ENCODE results near the gene DIAPH2. TPM values are rescaled to one million over a fixed set of nuclear protein-coding genes. Genes with fewer than 3 reads are reported as not detected.

DIAPH2 gene
- total and polyA plus RNA-seq, 5 donors, result 3.6 to 12.3 (median 10.9) TPM

DNA sequence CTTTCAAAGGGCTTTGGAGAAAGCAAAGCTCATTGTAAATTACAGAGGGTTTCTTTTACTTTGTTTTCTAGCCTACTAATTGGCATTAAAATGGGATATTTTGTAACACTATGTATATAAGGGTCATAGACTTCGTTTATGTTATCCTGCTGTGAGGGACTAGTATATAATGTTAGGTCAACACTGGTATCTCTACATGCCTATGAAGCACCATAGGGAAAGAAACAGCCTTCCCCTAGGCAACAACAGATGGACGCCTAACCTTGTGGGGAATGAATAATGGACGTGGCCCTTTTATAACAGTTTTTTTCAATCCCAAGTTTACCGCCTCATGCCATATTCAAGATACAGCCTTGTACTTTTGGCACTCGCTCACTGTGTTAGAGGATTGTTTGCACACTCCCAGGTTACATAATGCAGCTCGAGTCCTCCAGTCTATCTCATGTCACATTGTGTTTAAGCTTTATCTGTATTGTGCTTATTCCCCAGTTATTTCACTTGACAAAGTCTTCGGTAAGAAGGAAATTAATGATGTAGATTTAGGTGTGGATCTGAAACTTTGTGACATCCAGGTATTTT is 910.1 kb downstream of the DIAPH2 start:
- ATAC-seq, result no peak
- intact Hi-C loops (cut with DNase I), result no loop called here
- no peaks in the 10 kb centered on the region for H3K4me1 ChIP-seq (ENCODE audit: control insufficient read depth, insufficient read depth, low read length)

DNA sequence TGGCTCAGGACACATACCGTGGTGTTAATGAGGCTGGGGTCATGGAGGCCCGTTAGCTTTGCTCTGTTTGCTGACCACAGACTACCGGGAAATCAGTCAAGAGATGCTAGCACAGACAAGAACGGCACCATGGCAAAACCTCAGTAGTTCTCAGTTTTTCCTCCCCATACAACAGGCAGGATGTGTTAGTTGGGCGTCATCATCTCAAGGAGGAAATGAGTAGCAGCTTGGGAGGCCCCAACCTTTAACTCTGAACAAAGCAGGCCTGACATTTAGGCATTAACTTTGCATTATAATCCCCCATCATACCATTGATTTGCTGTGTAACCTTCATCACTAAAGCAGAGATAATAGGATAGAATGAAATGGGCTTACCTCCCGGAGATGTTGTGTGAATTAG is 913.3 kb downstream of the DIAPH2 start:
- Histone ChIP-seq H3K27me3 (ENCODE audit: control insufficient read depth, insufficient read depth) (no peaks in the 10 kb centered on the region), H3K9me3 (ENCODE audit: control insufficient read depth, low read length) (no peaks in the 10 kb centered on the region), H3K4me1 (ENCODE audit: control insufficient read depth, insufficient read depth, low read length) (no peaks in the 10 kb centered on the region), H3K4me3 (ENCODE audit: low read length) (no peak overlapping the region), H3K27ac (ENCODE audit: low read length) (no peak overlapping the region)
- DNase-seq, result no peak
- intact Hi-C loops (cut with DNase I), result no loop called here
- WGBS, result 66% methylated on average over 6 of the region's 6 CpGs
- no peak for ATAC-seq

More for the DNA sequence above, 910.1 kb downstream of the DIAPH2 start:
- 61% methylated on average over 7 of the region's 7 CpGs for WGBS
- no peak overlapping the region for H3K4me3 ChIP-seq (ENCODE audit: low read length)
- H3K27me3 ChIP-seq (ENCODE audit: control insufficient read depth, insufficient read depth), result no peaks in the 10 kb centered on the region
- no peak for DNase-seq
- H3K9me3 ChIP-seq (ENCODE audit: control insufficient read depth, low read length), result no peaks in the 10 kb centered on the region
- H3K27ac ChIP-seq (ENCODE audit: low read length), result no peak overlapping the region

DNA sequence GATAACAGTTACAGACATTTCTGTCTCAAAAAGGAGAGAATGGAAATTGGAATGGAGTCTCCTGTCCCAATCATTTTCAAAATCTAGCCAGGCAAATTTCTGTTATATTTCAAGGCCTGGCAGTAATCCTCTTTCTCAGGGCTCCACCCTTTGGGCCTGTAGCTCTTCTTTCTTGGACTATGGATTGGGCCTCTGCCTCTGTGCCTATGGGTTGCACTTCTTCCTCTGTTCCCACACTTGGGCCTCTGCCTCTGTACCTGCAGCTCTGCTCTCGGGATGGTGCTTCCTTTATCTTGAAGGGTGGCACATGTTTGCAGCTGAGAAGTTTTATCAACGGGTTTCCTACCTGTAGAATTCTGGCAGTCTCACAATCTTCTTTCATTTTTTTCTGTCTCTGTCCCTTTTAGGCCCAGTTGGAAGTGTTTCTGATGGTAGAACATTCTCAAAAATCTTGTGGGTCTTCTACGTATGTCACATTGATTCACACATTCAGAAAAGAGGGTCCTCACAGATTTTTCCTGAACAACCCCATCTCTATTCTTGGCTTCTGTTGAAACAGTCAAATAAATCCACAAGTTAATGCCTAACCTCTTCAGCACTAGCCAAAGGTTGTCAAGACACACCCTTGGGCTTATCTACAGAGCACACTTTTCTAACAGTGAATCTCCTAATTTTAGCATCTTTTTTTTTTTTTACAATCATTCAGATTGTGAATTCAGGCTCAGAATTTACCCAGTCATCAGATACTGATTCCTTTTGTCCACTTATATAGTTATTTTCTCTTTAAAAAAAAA is 918.0 kb downstream of the DIAPH2 start:
- intact Hi-C loops (cut with DNase I), result no loop called here
- no peaks in the 10 kb centered on the region for H3K27me3 ChIP-seq (ENCODE audit: control insufficient read depth, insufficient read depth)
- H3K4me3 ChIP-seq (ENCODE audit: low read length), result no peak overlapping the region
- DNase-seq (no peak), ATAC-seq (no peak)
- H3K27ac ChIP-seq (ENCODE audit: low read length), result no peak overlapping the region
- H3K9me3 ChIP-seq (ENCODE audit: control insufficient read depth, low read length), result no peaks in the 10 kb centered on the region
- WGBS, result 94% methylated on average over 3 of the region's 3 CpGs
- no peaks in the 10 kb centered on the region for H3K4me1 ChIP-seq (ENCODE audit: control insufficient read depth, insufficient read depth, low read length)

DNA sequence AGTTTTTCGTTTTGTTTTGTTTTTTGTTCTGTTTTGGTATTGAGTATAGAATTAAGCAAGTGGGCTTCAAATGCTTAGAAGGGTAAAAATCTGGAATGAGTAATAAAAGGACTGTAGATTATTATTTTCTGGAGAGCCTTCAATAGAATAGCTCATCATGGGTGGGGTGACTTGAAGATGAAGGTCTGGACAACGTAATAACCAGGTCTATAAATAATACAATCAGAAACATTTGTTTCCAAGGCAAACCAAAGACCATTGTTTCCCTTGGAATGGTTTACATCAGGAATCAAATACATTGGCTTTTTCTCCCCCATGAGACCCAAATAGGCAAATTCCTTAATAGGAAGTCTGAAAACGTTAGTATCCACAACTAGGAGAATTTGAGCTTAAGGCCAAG is 920.6 kb downstream of the DIAPH2 start:
- no peak overlapping the region for H3K27ac ChIP-seq (ENCODE audit: low read length)
- H3K27me3 ChIP-seq (ENCODE audit: control insufficient read depth, insufficient read depth), result no peaks in the 10 kb centered on the region
- intact Hi-C loops (cut with DNase I), result no loop called here
- H3K4me1 ChIP-seq (ENCODE audit: control insufficient read depth, insufficient read depth, low read length), result no peaks in the 10 kb centered on the region
- WGBS, result 49% methylated on average over 3 of the region's 3 CpGs
- no peak overlapping the region for H3K4me3 ChIP-seq (ENCODE audit: low read length)
- H3K9me3 ChIP-seq (ENCODE audit: control insufficient read depth, low read length), result no peaks in the 10 kb centered on the region
- ATAC-seq (no peak), DNase-seq (no peak)

DNA sequence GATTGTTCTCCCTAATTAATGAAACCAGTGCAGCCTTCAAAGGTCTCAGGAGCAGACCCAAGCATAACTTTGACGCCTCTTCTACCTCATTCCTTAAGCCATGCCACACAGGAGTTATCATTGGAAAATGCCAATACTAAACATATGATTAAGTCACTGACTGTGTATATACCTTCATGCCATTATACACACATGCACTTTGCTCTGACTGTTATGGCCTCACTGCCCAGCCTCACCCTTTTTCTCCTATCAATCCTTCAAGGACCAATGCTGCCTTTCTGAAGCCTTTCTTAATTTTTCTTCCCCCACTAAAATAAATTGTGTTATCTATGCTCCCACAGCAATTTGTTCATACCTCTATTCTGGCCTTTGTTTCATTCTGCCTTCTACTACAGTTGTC is 924.7 kb downstream of the DIAPH2 start:
- Histone ChIP-seq H3K27me3 (ENCODE audit: control insufficient read depth, insufficient read depth) (no peaks in the 10 kb centered on the region), H3K9me3 (ENCODE audit: control insufficient read depth, low read length) (no peaks in the 10 kb centered on the region), H3K4me3 (ENCODE audit: low read length) (no peak overlapping the region), H3K27ac (ENCODE audit: low read length) (no peak overlapping the region), H3K4me1 (ENCODE audit: control insufficient read depth, insufficient read depth, low read length) (no peaks in the 10 kb centered on the region)
- ATAC-seq (no peak), DNase-seq (no peak)
- intact Hi-C loops (cut with DNase I), result no loop called here
- 97% methylated on average over 1 of the region's 1 CpG for WGBS

DNA sequence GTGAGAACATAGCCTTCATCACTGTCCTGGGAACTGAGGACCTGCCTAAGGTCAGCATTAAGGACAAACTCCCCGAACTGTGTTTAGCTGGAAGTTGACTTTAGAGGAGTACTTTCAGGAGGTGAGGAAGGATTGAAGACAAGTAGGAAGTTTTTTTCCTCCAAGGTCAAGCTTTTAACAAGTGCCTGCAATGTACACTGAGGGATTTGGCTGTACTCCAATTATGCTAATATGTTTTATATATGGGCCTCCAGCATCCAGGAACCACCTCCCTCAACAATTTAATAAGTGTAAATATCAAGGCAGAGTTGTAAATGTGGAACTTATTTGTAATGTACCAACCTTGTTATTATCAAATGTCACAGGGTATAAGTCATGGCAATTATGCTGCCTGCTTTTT is 925.3 kb downstream of the DIAPH2 start:
- ATAC-seq (no peak), DNase-seq (no peak)
- no peaks in the 10 kb centered on the region for H3K4me1 ChIP-seq (ENCODE audit: control insufficient read depth, insufficient read depth, low read length)
- H3K27me3 ChIP-seq (ENCODE audit: control insufficient read depth, insufficient read depth), result no peaks in the 10 kb centered on the region
- WGBS, result 71% methylated on average over 1 of the region's 1 CpG
- H3K27ac ChIP-seq (ENCODE audit: low read length), result no peak overlapping the region
- H3K9me3 ChIP-seq (ENCODE audit: control insufficient read depth, low read length), result no peaks in the 10 kb centered on the region
- H3K4me3 ChIP-seq (ENCODE audit: low read length), result no peak overlapping the region
- intact Hi-C loops (cut with DNase I), result no loop called here

DNA sequence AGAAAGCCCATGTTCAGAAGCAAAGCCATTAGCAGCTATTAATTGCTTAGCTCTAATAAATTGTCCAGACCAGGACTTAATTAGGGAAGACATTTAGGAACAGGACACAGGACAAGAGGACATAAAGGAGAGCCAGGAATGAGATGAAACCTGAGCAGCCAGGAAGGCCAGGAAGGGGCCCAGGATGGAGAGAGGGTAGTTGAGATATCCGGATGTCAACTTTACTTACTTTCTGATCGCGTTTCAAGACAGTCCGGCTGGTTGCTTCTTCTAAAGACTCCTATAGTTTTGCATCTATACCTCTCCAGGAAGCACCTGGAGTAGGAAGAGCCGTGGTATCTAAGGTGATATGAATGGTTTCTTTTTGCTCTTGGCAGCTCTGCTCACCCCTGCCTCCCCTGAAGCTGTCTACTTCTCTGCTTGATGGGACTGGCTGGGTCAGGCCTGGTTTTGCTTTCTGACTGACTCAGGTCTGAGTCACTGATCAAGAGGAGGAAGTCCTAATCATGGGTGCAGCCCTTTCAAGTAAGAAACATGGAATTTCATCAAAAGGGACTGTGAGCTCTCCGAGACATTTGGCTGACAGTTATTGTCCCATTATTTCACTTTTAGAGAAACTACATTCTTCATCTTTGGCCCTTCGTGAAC is 932.4 kb downstream of the DIAPH2 start:
- intact Hi-C loops (cut with DNase I), result no loop called here
- Histone ChIP-seq H3K27ac (ENCODE audit: low read length) (no peak overlapping the region), H3K9me3 (ENCODE audit: control insufficient read depth, low read length) (no peaks in the 10 kb centered on the region), H3K27me3 (ENCODE audit: control insufficient read depth, insufficient read depth) (no peaks in the 10 kb centered on the region), H3K4me3 (ENCODE audit: low read length) (no peak overlapping the region), H3K4me1 (ENCODE audit: control insufficient read depth, insufficient read depth, low read length) (no peaks in the 10 kb centered on the region)
- ATAC-seq (peak in 1 of 2 donors; percentile 77), DNase-seq (no peak)
- WGBS, result 74% methylated on average over 7 of the region's 7 CpGs

DNA sequence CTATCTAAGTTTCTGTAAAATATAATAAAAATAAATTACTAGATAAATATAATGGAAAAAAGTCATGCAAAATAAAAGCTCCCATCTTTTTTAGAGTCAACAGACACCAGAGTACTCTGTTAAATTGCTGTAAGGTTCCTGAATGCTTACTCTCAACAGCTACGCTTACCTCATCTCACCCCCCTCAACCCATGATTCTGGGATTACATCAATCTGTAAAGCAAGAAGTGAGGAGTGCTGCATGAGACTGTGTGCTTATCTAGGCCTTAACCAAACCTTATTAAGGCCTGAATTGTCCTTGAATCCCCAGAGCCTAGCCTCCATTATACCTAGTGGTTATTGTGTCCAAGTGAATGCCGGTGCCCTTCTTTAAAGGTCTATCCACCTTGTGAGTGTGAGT is 934.9 kb downstream of the DIAPH2 start:
- Histone ChIP-seq H3K4me3 (ENCODE audit: low read length) (no peak overlapping the region), H3K9me3 (ENCODE audit: control insufficient read depth, low read length) (no peaks in the 10 kb centered on the region), H3K27ac (ENCODE audit: low read length) (no peak overlapping the region), H3K4me1 (ENCODE audit: control insufficient read depth, insufficient read depth, low read length) (no peaks in the 10 kb centered on the region), H3K27me3 (ENCODE audit: control insufficient read depth, insufficient read depth) (no peaks in the 10 kb centered on the region)
- DNase-seq, result no peak
- intact Hi-C loops (cut with DNase I), result no loop called here
- WGBS, result 98% methylated on average over 2 of the region's 2 CpGs
- ATAC-seq, result no peak

DNA sequence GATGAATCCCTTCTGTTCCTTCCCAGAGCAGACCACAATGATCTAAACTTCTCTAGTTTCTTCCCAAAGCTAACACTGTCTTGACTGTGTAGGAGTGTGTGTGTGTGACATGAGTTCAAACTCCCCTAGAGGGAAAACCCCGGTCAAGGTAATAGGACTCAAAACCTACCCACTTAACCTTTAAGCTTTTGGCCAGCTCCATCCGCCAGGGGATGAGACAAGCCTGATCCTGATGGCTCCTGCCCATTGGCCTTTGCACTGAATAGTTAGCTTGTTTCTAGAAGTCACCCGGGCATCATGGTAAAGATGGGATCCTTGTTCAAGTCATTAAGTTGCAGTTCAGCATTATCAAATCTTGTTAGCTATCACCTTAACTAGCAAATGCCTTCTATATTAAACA is 937.5 kb downstream of the DIAPH2 start:
- intact Hi-C loops (cut with DNase I), result no loop called here
- Histone ChIP-seq H3K4me1 (ENCODE audit: control insufficient read depth, insufficient read depth, low read length) (no peaks in the 10 kb centered on the region), H3K9me3 (ENCODE audit: control insufficient read depth, low read length) (no peaks in the 10 kb centered on the region), H3K27me3 (ENCODE audit: control insufficient read depth, insufficient read depth) (no peaks in the 10 kb centered on the region), H3K4me3 (ENCODE audit: low read length) (no peak overlapping the region), H3K27ac (ENCODE audit: low read length) (no peak overlapping the region)
- DNase-seq, result no peak
- no peak for ATAC-seq
- 87% methylated on average over 3 of the region's 3 CpGs for WGBS

DNA sequence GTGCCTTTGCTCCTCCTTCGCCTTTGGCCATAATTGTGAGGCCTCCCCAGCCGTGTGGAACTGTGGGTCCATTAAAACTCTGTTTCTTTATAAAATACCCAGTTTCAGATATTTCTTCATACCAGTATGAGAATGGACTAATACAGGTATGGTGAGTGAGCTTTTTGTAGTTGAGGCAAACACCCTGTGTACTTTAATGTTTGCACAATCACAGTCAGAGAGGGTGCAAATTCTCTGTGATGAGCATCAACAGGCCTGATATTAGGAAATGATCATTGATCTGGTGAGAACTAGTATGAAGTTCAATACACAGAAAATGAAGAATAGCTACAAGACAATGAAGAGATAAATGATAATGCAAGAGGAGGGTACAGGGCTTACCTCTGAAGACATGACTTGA is 943.7 kb downstream of the DIAPH2 start:
- ATAC-seq, result no peak

DNA sequence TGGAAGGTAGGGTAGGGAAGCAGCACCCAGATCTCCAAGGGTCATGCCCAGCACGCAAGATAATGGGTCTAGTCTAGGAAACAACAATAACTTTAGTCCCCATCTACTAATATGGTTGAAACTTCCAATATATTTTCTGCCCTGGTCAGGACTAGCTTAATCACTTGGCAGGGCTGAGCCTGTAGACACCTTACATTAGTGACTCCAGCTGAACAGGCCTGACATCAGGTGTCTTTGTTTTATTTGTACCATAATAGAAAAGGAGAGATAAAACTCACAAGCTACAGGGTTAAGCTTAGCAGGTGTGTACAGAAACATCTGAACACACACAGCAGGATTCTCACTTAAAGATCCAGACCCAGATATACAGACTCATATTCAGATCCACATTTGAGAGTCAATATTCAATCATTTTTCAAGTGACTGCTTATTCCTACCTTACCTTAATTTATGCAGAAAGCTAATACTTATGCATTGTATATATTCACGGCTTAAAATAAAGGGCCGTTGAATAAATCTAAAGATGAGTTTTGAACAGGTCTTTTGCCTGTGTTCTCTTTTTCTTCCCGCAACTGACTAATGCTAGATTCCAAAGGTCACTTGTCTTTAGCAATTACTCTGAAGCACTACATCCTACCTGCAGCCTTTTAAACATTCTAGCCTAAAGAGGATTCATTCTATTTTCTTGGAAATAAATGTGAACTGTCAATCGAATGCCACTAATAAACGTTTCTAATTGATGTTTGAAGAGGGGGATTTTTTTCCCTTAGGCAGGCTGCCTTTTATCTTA is 944.4 kb downstream of the DIAPH2 start:
- 87% methylated on average over 6 of the region's 6 CpGs for WGBS
- intact Hi-C loops (cut with DNase I), result no loop called here
- Histone ChIP-seq H3K27ac (ENCODE audit: low read length) (no peak overlapping the region), H3K4me3 (ENCODE audit: low read length) (no peak overlapping the region), H3K27me3 (ENCODE audit: control insufficient read depth, insufficient read depth) (no peaks in the 10 kb centered on the region), H3K9me3 (ENCODE audit: control insufficient read depth, low read length) (no peaks in the 10 kb centered on the region), H3K4me1 (ENCODE audit: control insufficient read depth, insufficient read depth, low read length) (no peaks in the 10 kb centered on the region)
- no peak for ATAC-seq
- DNase-seq, result no peak

More for the DNA sequence above, 943.7 kb downstream of the DIAPH2 start:
- WGBS, result 90% methylated on average over 2 of the region's 2 CpGs
- Histone ChIP-seq H3K9me3 (ENCODE audit: control insufficient read depth, low read length) (no peaks in the 10 kb centered on the region), H3K4me1 (ENCODE audit: control insufficient read depth, insufficient read depth, low read length) (no peaks in the 10 kb centered on the region), H3K4me3 (ENCODE audit: low read length) (no peak overlapping the region), H3K27ac (ENCODE audit: low read length) (no peak overlapping the region), H3K27me3 (ENCODE audit: control insufficient read depth, insufficient read depth) (no peaks in the 10 kb centered on the region)
- DNase-seq, result no peak
- intact Hi-C loops (cut with DNase I), result no loop called here
